Activated CD8-positive, alpha-beta memory T cell treated with anti-CD3 and anti-CD28 coated beads, Interleukin-2, amount 50 U/mL, for 4 hours (primary cell): Measurements from ENCODE around the gene C22orf39.
"Not testable (repeated sequence)": the region's sequence is repeated elsewhere in the genome, so short reads cannot be mapped to it uniquely, and the experiment has no call there.

Source experiments
- DNase-seq: peaks from one replicate; pipeline ENCODE4 v3.0.0-alpha.2; 2020

Gene C22orf39

DNA sequence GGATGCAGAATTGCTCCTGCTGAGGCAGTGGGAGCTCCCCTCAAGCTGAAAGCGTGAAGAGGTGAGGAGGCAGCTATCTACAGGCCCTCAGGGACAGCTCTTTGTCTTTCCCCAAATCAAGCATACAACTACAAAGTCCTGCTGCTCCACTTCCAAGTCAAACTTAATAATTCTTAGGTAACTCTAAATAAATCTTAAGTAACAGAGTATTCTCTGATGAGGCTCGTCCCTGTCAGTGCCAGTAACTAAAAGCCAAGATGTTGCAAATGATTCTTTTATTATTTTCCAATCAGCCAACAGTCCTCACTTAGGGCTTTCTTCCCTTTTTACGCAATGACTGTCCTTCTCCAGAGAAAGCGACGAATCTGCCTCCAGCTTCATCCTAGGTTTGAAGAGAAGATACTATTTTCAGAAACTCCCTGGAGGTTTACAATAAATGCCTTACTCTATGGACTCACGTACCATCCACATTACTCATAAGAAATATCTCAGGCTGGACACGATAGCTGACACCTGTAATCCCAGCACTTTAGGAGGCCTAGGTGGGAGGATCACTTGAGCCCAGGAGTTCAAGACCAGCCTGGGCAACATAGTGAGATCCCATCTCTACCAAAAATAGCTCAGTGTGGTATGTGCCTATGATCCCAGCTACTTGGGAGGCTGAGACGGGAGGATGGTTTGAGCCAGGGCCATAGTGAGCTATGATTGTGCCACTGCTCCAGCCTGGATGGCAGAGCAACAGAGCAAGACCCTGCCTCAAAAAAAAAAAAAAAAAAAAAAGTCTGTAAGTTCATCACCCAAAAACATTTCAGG, 3.1 kb upstream of the C22orf39 start:
- no peak for DNase-seq

GRCh38 chr22:19449422-19449767, 1.9 kb upstream of the C22orf39 start:
- DNase-seq, result no peak

DNA sequence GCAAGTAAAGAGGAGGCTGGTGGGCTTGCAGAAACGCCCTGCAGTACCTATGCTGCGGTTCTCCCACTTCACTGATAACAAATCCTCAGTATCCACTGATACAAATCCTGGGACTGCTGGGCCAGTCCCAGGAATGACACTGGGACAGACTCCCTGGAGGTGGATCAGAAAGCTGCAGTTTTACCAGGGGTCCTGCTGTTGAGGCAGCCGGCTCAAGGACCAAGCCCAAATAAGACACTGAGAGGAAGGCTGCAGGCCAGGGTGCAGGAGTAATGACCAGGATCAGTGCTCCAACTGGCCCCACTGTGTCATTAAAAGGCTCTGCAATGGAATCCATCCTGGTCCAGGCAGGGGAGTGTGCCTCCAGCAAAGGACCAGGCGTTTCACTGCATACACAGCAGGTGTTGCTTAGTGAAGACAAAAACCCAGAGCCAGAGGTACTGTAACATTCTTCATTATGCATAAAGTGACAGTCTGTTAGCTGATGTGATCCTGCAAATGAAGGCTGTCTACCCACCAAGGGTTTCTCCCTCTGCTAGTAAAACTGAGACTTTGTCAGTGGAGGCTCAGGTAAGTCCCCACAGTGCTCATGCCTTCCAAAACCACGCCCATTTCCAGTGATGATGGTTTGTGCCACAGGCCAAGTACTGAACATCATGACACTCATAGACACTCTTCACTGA, 1.4 kb upstream of the C22orf39 start:
- DNase-seq, result no peak

- DNase-seq, result no peak
Measured at GRCh38 chr22:19448076-19448607, 631 bp upstream of the C22orf39 start.

DNA sequence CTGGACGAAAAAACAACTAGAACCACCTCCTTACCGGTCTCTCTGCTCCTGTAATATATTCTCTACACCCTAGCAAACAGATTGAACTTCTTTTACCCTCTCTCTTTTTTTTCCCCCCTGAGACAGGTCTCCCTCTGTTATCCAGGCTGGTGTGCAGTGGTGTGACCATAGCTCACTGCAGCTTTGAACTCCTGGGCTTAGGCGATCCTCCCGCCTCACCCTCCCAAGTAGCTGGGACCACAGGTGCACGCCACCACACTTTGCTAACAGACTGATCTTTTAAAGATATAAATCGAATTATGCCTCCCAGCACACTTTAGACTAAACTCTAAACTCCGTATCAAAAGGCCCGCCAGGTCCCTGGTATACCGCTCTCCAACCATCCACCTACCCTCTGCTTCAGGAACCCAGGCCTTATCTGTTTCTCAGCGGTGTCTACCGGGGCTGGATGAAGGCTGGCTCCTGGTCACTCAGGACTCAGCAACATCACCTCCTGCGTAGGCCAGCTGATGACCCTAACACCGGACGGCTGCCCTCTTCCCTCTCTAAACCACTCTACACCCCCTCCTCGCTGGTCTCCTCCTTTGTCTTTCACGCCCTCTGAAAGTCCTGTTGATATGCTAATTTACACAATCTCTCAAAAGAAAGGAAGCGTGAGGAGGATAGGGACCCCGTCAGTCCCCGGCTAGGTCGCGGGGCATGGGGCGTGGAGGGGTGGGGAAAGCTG, 745 bp downstream of the C22orf39 start:
- no peak for DNase-seq

- DNase-seq, result not testable (repeated sequence)
Measured at GRCh38 chr22:19445279-19445982, 2.1 kb downstream of the C22orf39 start.

GRCh38 chr22:19443544-19444211, 3.8 kb downstream of the C22orf39 start:
- DNase-seq, result no peak

GRCh38 chr22:19442166-19442565, 5.3 kb downstream of the C22orf39 start:
- no peak for DNase-seq

DNA sequence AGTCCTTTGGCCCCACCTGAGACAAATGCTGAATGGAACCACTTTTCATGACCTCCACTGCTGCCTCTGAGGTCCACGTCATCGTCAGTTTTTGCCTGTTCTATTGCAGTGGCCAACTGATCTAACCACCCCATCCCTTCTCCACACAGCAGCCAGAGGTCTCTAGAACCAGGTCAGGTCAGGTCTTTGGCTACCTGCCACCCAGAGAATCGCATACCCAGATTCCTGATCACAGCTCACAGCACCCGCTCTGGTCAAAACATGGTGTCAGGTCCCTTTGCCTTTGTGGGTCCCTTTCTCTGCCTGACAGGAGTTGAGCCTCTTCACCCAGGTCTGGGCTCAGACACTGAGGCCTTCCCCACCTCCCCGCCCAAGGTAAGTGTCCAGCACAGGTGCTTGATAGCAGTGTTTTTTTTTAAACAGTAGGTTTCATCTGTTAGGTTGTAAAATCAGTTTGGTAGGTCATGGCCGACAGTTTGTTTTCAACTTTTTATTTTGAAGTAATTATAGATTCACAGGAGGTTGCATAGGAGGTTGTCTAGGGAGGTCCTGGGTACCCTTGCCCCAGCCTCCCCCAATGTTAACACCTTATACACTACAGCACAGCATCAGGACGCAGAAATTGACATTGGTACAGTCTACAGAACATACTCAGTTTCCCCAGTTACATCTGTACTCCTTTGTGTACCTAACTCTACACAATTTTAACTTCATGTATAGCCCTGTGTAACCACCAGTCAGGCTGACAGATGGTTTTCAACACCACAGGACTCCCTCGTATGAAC, 6.9 kb downstream of the C22orf39 start:
- DNase-seq, result no peak

GRCh38 chr22:19438298-19438697, 9.2 kb downstream of the C22orf39 start:
- no peak for DNase-seq

- DNase-seq, result not testable (repeated sequence)
Measured at GRCh38 chr22:19436444-19437161, 10.9 kb downstream of the C22orf39 start.

GRCh38 chr22:19434829-19435580, 12.5 kb downstream of the C22orf39 start:
- DNase-seq, result no peak

- no peak for DNase-seq
Measured at GRCh38 chr22:19434401-19434800, 13.1 kb downstream of the C22orf39 start.

GRCh38 chr22:19432133-19432851, 15.2 kb downstream of the C22orf39 start, which contains the start of gene MRPL40:
TSS of gene MRPL40 (plus strand) at chr22:19432545. CDS start at chr22:19432555, 10 bp downstream.
- DNase-seq, result peak; percentile 90

- DNase-seq, result peak; percentile 87
Measured at GRCh38 chr22:19431649-19432132, 15.8 kb downstream of the C22orf39 start, which contains the start of gene HIRA. TSS of gene HIRA (minus strand) at chr22:19431733. CDS start at chr22:19431476, 257 bp downstream.

DNA sequence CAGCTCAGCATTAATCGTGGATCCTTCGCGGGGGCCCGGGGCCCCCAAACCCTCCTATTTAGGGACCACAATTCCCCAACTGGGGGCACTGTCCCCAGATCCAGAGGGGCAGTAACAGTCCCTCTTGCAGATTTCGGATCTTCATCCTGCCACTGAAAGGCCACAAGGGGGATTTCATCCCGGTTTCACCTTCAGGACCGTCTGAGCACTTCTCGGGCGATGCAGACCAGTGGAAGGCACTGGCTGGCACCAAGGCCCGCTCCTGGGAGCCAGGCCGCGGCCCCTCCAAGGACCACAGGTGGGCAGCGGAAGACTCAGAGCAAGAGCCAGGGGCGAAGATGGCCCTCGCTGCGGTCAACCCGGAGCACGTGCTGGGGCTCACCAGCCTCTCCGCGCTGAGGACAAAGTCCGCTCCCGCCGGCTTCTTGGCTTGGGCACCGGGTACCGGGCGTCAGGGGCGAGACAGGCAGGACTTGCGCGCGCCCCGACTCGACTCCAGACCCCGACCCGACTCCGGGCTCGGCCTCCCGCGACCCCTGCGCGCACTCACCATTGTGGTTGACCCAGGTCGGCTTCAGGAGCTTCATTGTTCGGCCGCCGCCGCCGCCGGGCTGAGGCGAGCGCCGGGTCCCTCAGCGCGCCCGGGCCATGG, 16.5 kb downstream of the C22orf39 start:
- DNase-seq, result no peak

DNA sequence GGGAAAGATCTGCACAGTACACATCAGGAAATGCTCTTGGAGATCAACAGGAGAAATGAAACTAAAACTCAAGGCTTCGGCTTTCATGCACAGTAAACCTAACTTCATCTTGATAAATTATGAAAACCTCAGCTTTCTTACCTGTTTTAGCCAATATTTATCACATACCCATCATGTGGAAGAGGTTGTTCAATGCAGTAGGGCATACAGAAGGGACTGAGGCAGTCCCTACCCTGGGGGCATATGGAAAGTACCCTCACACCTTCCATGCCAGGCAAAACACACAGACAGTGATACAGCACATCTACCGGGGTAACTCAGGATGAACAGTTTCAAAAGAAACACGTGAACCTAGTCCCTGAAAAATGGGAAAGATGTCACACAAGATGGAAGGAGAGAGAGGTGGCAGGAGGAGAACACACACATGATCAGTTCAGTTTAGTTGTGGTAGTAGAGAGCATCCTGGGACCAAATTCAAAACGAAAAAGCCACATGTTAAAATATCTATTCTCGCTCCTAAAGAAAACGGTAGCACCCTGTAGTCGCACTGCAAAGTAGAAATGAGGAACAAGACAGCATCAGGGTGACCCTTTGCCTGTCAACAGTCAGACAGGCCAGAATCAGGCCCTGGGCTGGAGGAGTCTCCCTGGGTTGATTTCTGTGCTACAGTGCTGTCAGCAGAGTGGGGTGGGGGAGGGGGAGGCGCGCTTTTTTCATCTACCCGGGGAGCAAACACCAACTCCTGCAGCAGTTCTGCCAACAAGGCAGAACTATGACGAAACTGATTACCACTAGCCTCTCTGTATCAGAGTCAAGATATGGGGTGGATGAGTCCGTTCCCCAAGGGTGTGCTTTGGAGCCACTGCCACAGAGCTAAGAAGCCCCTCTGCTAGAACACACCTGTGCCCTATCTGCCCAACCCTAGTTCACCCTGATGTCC, 17.3 kb downstream of the C22orf39 start:
- DNase-seq, result peak; percentile 28
